H1 (cell line): ENCODE data around the gene GRM7. TPM values are rescaled to one million over a fixed set of nuclear protein-coding genes. Genes with fewer than 3 reads are reported as not detected.

Source experiments
- CTCF ChIA-PET: fragments of 300-600 bp; sonication (Branson Sonifier 250); formaldehyde crosslinking; loops from one replicate; lab custom pipeline; 2021; ENCODE audit not compliant: partially characterized antibody; lab: Charles Lee
- POLR2A ChIA-PET: fragments of 300-600 bp; sonication (Branson Sonifier 250); formaldehyde crosslinking; loops from one replicate; lab custom pipeline; 2021; ENCODE audit warnings: inconsistent platforms; ENCODE audit not compliant: partially characterized antibody; lab: Charles Lee
- DNase-seq, 2 experiments: peaks; one replicate each; pipeline versions ENCODE4 v3.0.0 to v3.0.0-alpha.2; 2010 to 2022; ENCODE audit warnings: low spot score in 2 of 2, low read depth in 1 of 2, mixed read lengths in 1 of 2
- FAIRE-seq: peaks from 2 replicates; lab custom pipeline; 2011; peaks lifted over from hg19 to GRCh38; lab: Jason Lieb, UNC
- H2AFZ ChIP-seq: 2 replicates; pipeline ENCODE4 v1.8.1; 2012; ENCODE audit warnings: low read length, inconsistent platforms
- H2AK5ac ChIP-seq: 2 replicates; pipeline ENCODE4 v1.6.1; 2013; ENCODE audit warnings: low read depth, low read length
- H2BK120ac ChIP-seq: replicated peaks from 2 replicates; pipeline ENCODE3; 2013; ENCODE audit warnings: low read depth, low read length, inconsistent platforms
- H2BK12ac ChIP-seq: 2 replicates; pipeline ENCODE4 v1.6.1; 2013; ENCODE audit warnings: low read depth, low read length
- H2BK15ac ChIP-seq: 2 replicates; pipeline ENCODE4 v1.6.1; 2013; ENCODE audit warnings: low read length
- H2BK20ac ChIP-seq: 2 replicates; pipeline ENCODE4 v1.6.1; 2013; ENCODE audit warnings: low read length
- H2BK5ac ChIP-seq: 2 replicates; pipeline ENCODE4 v1.6.1; 2013; ENCODE audit warnings: low read depth, low read length
- H3K14ac ChIP-seq: 2 replicates; pipeline ENCODE4 v1.6.1; 2013; ENCODE audit warnings: inconsistent platforms; ENCODE audit not compliant: insufficient read length
- H3K18ac ChIP-seq: 2 replicates; pipeline ENCODE4 v1.6.1; 2013; ENCODE audit warnings: low read length; ENCODE audit errors: extremely low read depth
- H3K23ac ChIP-seq: 2 replicates; pipeline ENCODE4 v1.6.1; 2013; ENCODE audit warnings: inconsistent platforms; ENCODE audit not compliant: insufficient read length
- H3K23me2 ChIP-seq: 2 replicates; pipeline ENCODE4 v1.6.1; 2013; ENCODE audit warnings: low read depth, low read length
- H3K27ac ChIP-seq: 2 replicates; pipeline ENCODE4 v1.6.1; 2011; ENCODE audit warnings: low read depth, low read length, inconsistent platforms
- H3K27me3 ChIP-seq, 4 experiments: replicated peaks in 1 of 4; 1 replicate in 1 of 4; 2 replicates in 3 of 4; pipeline versions ENCODE4 v1.6.1 to v1.8.1; 2011 to 2013; ENCODE audit warnings: low read length in 3 of 4, mild to moderate bottlenecking in 3 of 4, inconsistent platforms in 2 of 4, mixed read lengths in 2 of 4, moderate library complexity in 1 of 4; ENCODE audit not compliant: control insufficient read depth in 3 of 4, insufficient read depth in 3 of 4; ENCODE audit errors: extremely low read depth in 1 of 4
- H3K36me3 ChIP-seq, 4 experiments: 2 replicates each; pipeline versions ENCODE4 v1.6.1 to v1.8.1; 2011 to 2013; ENCODE audit warnings: mild to moderate bottlenecking in 4 of 4, low read length in 3 of 4, moderate library complexity in 2 of 4, control low read depth in 1 of 4, inconsistent platforms in 1 of 4; ENCODE audit not compliant: insufficient read depth in 4 of 4, control insufficient read depth in 2 of 4
- H3K4ac ChIP-seq: replicated peaks from 2 replicates; pipeline ENCODE3; 2013; ENCODE audit warnings: low read length, low read depth, mixed read lengths, inconsistent platforms; ENCODE audit not compliant: insufficient read length
- H3K4me1 ChIP-seq, 4 experiments: replicated peaks in 1 of 4; 1 replicate in 1 of 4; 2 replicates in 3 of 4; pipeline versions ENCODE4 v1.6.1 to v1.8.1; 2011 to 2013; ENCODE audit warnings: low read length in 3 of 4, inconsistent platforms in 2 of 4, mixed read lengths in 1 of 4; ENCODE audit not compliant: insufficient read depth in 4 of 4, control insufficient read depth in 3 of 4
- H3K4me2 ChIP-seq, 2 experiments: 2 replicates each; pipeline versions ENCODE4 v1.6.1 to v1.8.1; 2011 to 2013; ENCODE audit warnings: low read depth in 2 of 2, low read length in 2 of 2, control low read depth in 1 of 2, inconsistent platforms in 1 of 2, mild to moderate bottlenecking in 1 of 2; ENCODE audit not compliant: insufficient read depth in 1 of 2
- H3K4me3 ChIP-seq, 4 experiments: fragments of 200-600, 300-600 bp in 1 of 4; sonication (generic), shearing (Covaris generic), sonication (Bioruptor Twin) in 1 of 4; 2 replicates each; pipeline versions ENCODE4 v1.5.1 to v1.8.1; 2011 to 2016; ENCODE audit warnings: low read length in 4 of 4, low read depth in 3 of 4, control low read depth in 2 of 4, inconsistent platforms in 2 of 4, mild to moderate bottlenecking in 2 of 4, mixed read lengths in 1 of 4, moderate library complexity in 1 of 4; ENCODE audit not compliant: insufficient read depth in 2 of 4; ENCODE audit errors: extremely low read depth in 1 of 4
- H3K56ac ChIP-seq: replicated peaks from 2 replicates; pipeline ENCODE3; 2013; ENCODE audit warnings: low read depth, mild to moderate bottlenecking, mixed read lengths, low read length, inconsistent platforms; ENCODE audit not compliant: insufficient read length
- H3K79me1 ChIP-seq: 2 replicates; pipeline ENCODE4 v1.6.1; 2013; ENCODE audit warnings: low read depth, low read length, control low read depth
- H3K79me2 ChIP-seq, 2 experiments: 2 replicates each; pipeline versions ENCODE4 v1.6.1 to v1.8.1; 2012 to 2013; ENCODE audit warnings: low read length in 2 of 2, mild to moderate bottlenecking in 2 of 2, inconsistent platforms in 1 of 2; ENCODE audit not compliant: insufficient read depth in 2 of 2, control insufficient read depth in 1 of 2
- H3K9ac ChIP-seq, 4 experiments: replicated peaks in 1 of 4; 1 replicate in 1 of 4; 2 replicates in 3 of 4; pipeline versions ENCODE4 v1.6.1 to v1.8.1; 2011 to 2013; ENCODE audit warnings: low read depth in 3 of 4, low read length in 3 of 4, control low read depth in 2 of 4, mild to moderate bottlenecking in 2 of 4, moderate library complexity in 2 of 4, inconsistent platforms in 1 of 4; ENCODE audit errors: extremely low read depth in 1 of 4
- H3K9me3 ChIP-seq, 2 experiments: 2 replicates each; pipeline versions ENCODE4 v1.6.1 to v1.8.1; 2012 to 2013; ENCODE audit warnings: mild to moderate bottlenecking in 2 of 2, moderate library complexity in 2 of 2, control low read depth in 1 of 2, inconsistent platforms in 1 of 2, low read depth in 1 of 2, low read length in 1 of 2, mixed read lengths in 1 of 2; ENCODE audit not compliant: insufficient read depth in 2 of 2
- H4K20me1 ChIP-seq, 2 experiments: replicated peaks in 1 of 2; 2 replicates each; pipeline versions ENCODE3 to v1.8.1; 2011 to 2013; ENCODE audit warnings: inconsistent platforms in 2 of 2, low read length in 2 of 2, mild to moderate bottlenecking in 1 of 2; ENCODE audit not compliant: insufficient read depth in 2 of 2, control insufficient read depth in 1 of 2
- H4K5ac ChIP-seq: 2 replicates; pipeline ENCODE4 v1.6.1; 2013; ENCODE audit warnings: low read length, low read depth, mixed read lengths, inconsistent platforms; ENCODE audit not compliant: insufficient read length
- H4K8ac ChIP-seq: 2 replicates; pipeline ENCODE4 v1.8.0; 2013; ENCODE audit warnings: mild to moderate bottlenecking, moderate library complexity, low read length, inconsistent platforms; ENCODE audit not compliant: insufficient read depth; ENCODE audit errors: extremely low read depth
- H4K91ac ChIP-seq: replicated peaks from 2 replicates; pipeline ENCODE3; 2013; ENCODE audit warnings: low read length, mixed read lengths, inconsistent platforms; ENCODE audit not compliant: insufficient read length
- BCL11A ChIP-seq, 2 experiments: IDR thresholded peaks; one replicate each; pipeline ENCODE4 v1.6.1; 2011; ENCODE audit warnings: low read depth in 2 of 2, low read length in 2 of 2, mild to moderate bottlenecking in 2 of 2
- CREB1 ChIP-seq: IDR thresholded peaks from 2 replicates; pipeline ENCODE4 v1.6.1; 2012; ENCODE audit warnings: inconsistent platforms
- PHF8 ChIP-seq: fragments of 200-600 bp; sonication (generic); conservative IDR thresholded peaks from 2 replicates; pipeline ENCODE4 v1.7.1; 2012; ENCODE audit warnings: low read depth, mild to moderate bottlenecking, inconsistent platforms, low read length, moderate library complexity
- WGBS, 2 experiments: shearing (Covaris generic) in 1 of 2; methylation state at CpG; one replicate each; pipeline versions ENCODE4 v1.1.6 to v1.1.7; 2013 to 2015; ENCODE audit warnings: low lambda C conversion rate in 2 of 2, mixed read lengths in 2 of 2, inconsistent platforms in 1 of 2, low coverage in 1 of 2, missing lambda C conversion rate in 1 of 2; ENCODE audit not compliant: insufficient replicate concordance in 2 of 2, insufficient coverage in 1 of 2, insufficient read length in 1 of 2; ENCODE audit errors: extremely low coverage in 1 of 2, missing lambda C conversion rate in 1 of 2; 5-methylcytosine and 5-hydroxymethylcytosine counted together
- polyA plus RNA-seq, 7 experiments: library from polyadenylated mRNA; depleted of rRNA in 3 of 7; stranded (reverse) in 5 of 7; unstranded in 2 of 7; fragments of >200 nt in 5 of 7; fragments of 200-250 nt in 2 of 7; gene quantifications; 1 replicate in 5 of 7; 2 replicates in 1 of 7; 4 replicates in 1 of 7; pipeline versions ENCODE4 v1.2.1 to v1.2.3, GENCODE V29; 2011 to 2013; ENCODE audit warnings: missing spikeins in 2 of 7, mixed read lengths in 2 of 7
- total RNA-seq: library from RNA; stranded (reverse); fragmentation: NEBNext Ultra II Directional; extraction: Animal tissue kit (Norgen Biotek cat#: 25700); gene quantifications from 2 replicates; pipeline ENCODE4 v1.2.1, GENCODE V29; 2021
- TF ChIP-seq, protein P1 (sequence below): IDR thresholded peaks from 2 replicates; pipeline ENCODE4 v1.6.1; 2011; ENCODE audit warnings: low read length, improper control_type of control experiment
- TF ChIP-seq, protein P2 (sequence below): IDR thresholded peaks from 2 replicates; pipeline ENCODE4 v1.6.1; 2012; ENCODE audit warnings: inconsistent platforms

Gene GRM7
- total and polyA plus RNA-seq, 2 of the 8 experiments (the other 6 are each of a cell fraction or from before 2014, with no cell fraction given) = 0.17 to 0.24 TPM

DNA sequence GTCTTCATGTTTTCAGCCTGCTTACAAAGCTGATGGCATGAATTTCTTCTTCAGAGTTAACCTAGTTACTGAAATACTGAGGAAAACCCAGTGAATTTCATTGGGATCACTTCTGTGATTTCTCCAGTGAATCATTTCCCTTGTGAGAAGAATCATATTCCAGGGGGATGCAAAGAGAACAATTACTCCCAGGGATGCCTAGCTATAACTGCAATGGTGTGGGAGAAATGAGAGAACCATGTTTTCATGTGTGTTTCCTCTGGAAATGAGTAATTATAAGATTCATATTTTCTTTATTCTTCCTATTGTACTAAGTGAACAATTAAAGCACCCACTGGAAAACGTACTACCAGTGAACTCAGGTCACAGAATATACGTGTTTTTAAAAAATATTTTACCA, 485.4 kb downstream of the GRM7 start:
- Histone ChIP-seq H4K8ac (no peak overlapping the region), H3K4me1 (no peaks in the 10 kb centered on the region), H3K23me2 (no peaks in the 10 kb centered on the region), H4K20me1 (no peaks in the 10 kb centered on the region), H3K9ac (no peak overlapping the region), H3K27ac (no peak overlapping the region), H3K4ac (no peak overlapping the region), H3K4me3 (no peak overlapping the region), H3K79me2 (no peaks in the 10 kb centered on the region), H2BK120ac (no peak overlapping the region), H3K23ac (no peak overlapping the region), H3K9me3 (no peaks in the 10 kb centered on the region; a peak in 1 of 4 replicates), H2BK5ac (no peak overlapping the region), H3K36me3 (no peaks in the 10 kb centered on the region), H3K56ac (no peak overlapping the region)
- FAIRE-seq (no peak), DNase-seq (no peak)
- TF ChIP-seq, protein P1, sequence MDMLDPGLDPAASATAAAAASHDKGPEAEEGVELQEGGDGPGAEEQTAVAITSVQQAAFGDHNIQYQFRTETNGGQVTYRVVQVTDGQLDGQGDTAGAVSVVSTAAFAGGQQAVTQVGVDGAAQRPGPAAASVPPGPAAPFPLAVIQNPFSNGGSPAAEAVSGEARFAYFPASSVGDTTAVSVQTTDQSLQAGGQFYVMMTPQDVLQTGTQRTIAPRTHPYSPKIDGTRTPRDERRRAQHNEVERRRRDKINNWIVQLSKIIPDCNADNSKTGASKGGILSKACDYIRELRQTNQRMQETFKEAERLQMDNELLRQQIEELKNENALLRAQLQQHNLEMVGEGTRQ = no peak
- TF ChIP-seq BCL11A (IDR thresholded peaks at IDR 0.05; ENCODE audit: low read depth in 2 of 2, low read length in 2 of 2) (no peak), CREB1 (no peak), PHF8 (no peak)
- TF ChIP-seq, protein P2, sequence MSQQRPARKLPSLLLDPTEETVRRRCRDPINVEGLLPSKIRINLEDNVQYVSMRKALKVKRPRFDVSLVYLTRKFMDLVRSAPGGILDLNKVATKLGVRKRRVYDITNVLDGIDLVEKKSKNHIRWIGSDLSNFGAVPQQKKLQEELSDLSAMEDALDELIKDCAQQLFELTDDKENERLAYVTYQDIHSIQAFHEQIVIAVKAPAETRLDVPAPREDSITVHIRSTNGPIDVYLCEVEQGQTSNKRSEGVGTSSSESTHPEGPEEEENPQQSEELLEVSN = no peak
- TF ChIP-seq, all 59 proteins: peak for 0
- CTCF ChIA-PET = interaction anchor here (0.6 to 0.7 kb wide), 3 partner anchors 14 to 272 kb away, joined by 3 read pairs; no protein-coding TSS in a partner anchor
- H4K91ac ChIP-seq = no peak overlapping the region
- no peak overlapping the region for H3K14ac ChIP-seq
- no peak overlapping the region for H4K5ac ChIP-seq
- no peak overlapping the region for H2BK15ac ChIP-seq
- no peak overlapping the region for H3K4me2 ChIP-seq
- H3K79me1 ChIP-seq = no peaks in the 10 kb centered on the region
- no peaks in the 10 kb centered on the region for H3K27me3 ChIP-seq
- H3K18ac ChIP-seq = no peak overlapping the region
- 100% methylated on average over 2 of the region's 2 CpGs; no CpG with 5 or more reads in 1 of the 2 experiments for WGBS, 2 experiments
- no peak overlapping the region for H2AK5ac ChIP-seq
- POLR2A ChIA-PET = no interaction called here
- no peak overlapping the region for H2AFZ ChIP-seq
- no peak overlapping the region for H2BK12ac ChIP-seq
- H2BK20ac ChIP-seq = no peak overlapping the region
